GM21367 (cell line): ENCODE measurements around the gene NECTIN2.

Experiments
- ATAC-seq: cut with Tn5 transposase; IDR thresholded peaks from one replicate; pipeline ENCODE4 v1.9.1; 2021; ENCODE audit not compliant: unreplicated experiment

The NECTIN2 gene

GRCh38 chr19:44845612-44846454 lies at the start of gene NECTIN2:
NECTIN2 (plus strand) TSS chr19:44846297; CDS start chr19:44846526, 229 bp downstream.
- no peak for ATAC-seq

GRCh38 chr19:44796701-44797115 lies 49.4 kb upstream of the NECTIN2 start:
- no peak for ATAC-seq

- no peak for ATAC-seq
These were observed 46.3 kb upstream of the NECTIN2 start for GRCh38 chr19:44799627-44800346.

- peak; percentile 55 for ATAC-seq
These were observed 45.6 kb upstream of the NECTIN2 start for GRCh38 chr19:44800461-44800860.

- ATAC-seq, result no peak
These were observed 42.4 kb upstream of the NECTIN2 start for GRCh38 chr19:44803442-44804428.

- ATAC-seq, result no peak
These were observed 39.8 kb upstream of the NECTIN2 start for GRCh38 chr19:44806291-44806690.

GRCh38 chr19:44807162-44807561 lies 38.9 kb upstream of the NECTIN2 start:
- no peak for ATAC-seq

GRCh38 chr19:44807652-44808462 lies 38.2 kb upstream of the NECTIN2 start:
- ATAC-seq, result no peak

GRCh38 chr19:44808463-44809371 lies 37.4 kb upstream of the NECTIN2 start, which contains the start of gene BCAM:
BCAM (plus strand) TSS chr19:44809103; CDS start chr19:44809125, 22 bp downstream.
- ATAC-seq, result no peak

GRCh38 chr19:44809577-44810233 lies 36.4 kb upstream of the NECTIN2 start:
- no peak for ATAC-seq

GRCh38 chr19:44810234-44811121 lies 35.6 kb upstream of the NECTIN2 start:
- no peak for ATAC-seq

GRCh38 chr19:44811122-44811419 lies 35.0 kb upstream of the NECTIN2 start:
- no peak for ATAC-seq

GRCh38 chr19:44812142-44812718 lies 33.9 kb upstream of the NECTIN2 start:
- no peak for ATAC-seq

- no peak for ATAC-seq
These were observed 32.8 kb upstream of the NECTIN2 start for GRCh38 chr19:44813070-44813840.

GRCh38 chr19:44813841-44814470 lies 32.1 kb upstream of the NECTIN2 start:
- ATAC-seq, result no peak

GRCh38 chr19:44814517-44814916 lies 31.6 kb upstream of the NECTIN2 start:
- no peak for ATAC-seq
